Sigmoid colon (tissue), 4 donors: ENCODE measurements around the gene CPSF7.

Experiments used
- EP300 ChIP-seq, 4 donors: sonication (generic); formaldehyde crosslinking; IDR thresholded peaks; one replicate each; pipeline ENCODE4 v1.6.1; 2017; ENCODE audit warnings: antibody characterized with exemption in 4 of 4
- POLR2A ChIP-seq, 2 donors: fragments of 450-650 bp; IDR thresholded peaks; one replicate each; pipeline ENCODE4 v1.6.1; 2016; ENCODE audit warnings: antibody characterized with exemption in 2 of 2, mild to moderate bottlenecking in 2 of 2, moderate library complexity in 2 of 2

GRCh38 chr11:61370349-61371005, 59.3 kb downstream of the CPSF7 start:
- TF ChIP-seq POLR2A (IDR thresholded peaks at IDR 0.05) (no peak), EP300 (IDR thresholded peaks at IDR 0.05) (no peak)
